SK-N-SH treated with all-trans-retinoic acid at 6 μM for 48 hours (cell line): ENCODE data around the gene EVX1.

Experiments used
- ATAC-seq: fragments of 200-7000 bp; cut with Tn5 transposase; 3 replicates; pipeline ENCODE4 v1.9.1; 2020; ENCODE audit warnings: mild to moderate bottlenecking, moderate library complexity
- ARNTL ChIP-seq: fragments of 450-650 bp; formaldehyde crosslinking; IDR thresholded peaks from 2 replicates; pipeline ENCODE4 v1.5.0; 2020; ENCODE audit warnings: low read depth, mild to moderate bottlenecking, moderate library complexity, borderline replicate concordance
- CSDC2 ChIP-seq: fragments of 250-450 bp; sonication (Bioruptor Pico); IDR thresholded peaks from 2 replicates; pipeline ENCODE4 v1.5.0; 2020; ENCODE audit warnings: mild to moderate bottlenecking, moderate library complexity
- CSRNP3 ChIP-seq: fragments of 250-450 bp; sonication (Bioruptor Pico); IDR thresholded peaks from 2 replicates; pipeline ENCODE4 v1.5.1; 2021; ENCODE audit warnings: mild to moderate bottlenecking, moderate library complexity
- ESRRG ChIP-seq: fragments of 250-450 bp; sonication (Bioruptor Pico); IDR thresholded peaks from 2 replicates; pipeline ENCODE4 v1.6.1; 2021; ENCODE audit warnings: mild to moderate bottlenecking
- GLIS3 ChIP-seq: fragments of 250-450 bp; sonication (Bioruptor Pico); IDR thresholded peaks from 2 replicates; pipeline ENCODE4 v1.5.0; 2020; ENCODE audit warnings: mild to moderate bottlenecking, moderate library complexity
- ISL1 ChIP-seq: fragments of 250-450 bp; sonication (Bioruptor Pico); IDR thresholded peaks from 2 replicates; pipeline ENCODE4 v2.1.2; 2022; ENCODE audit warnings: mild to moderate bottlenecking, moderate library complexity
- OSR1 ChIP-seq: fragments of 250-450 bp; sonication (Bioruptor Pico); IDR thresholded peaks from 2 replicates; pipeline ENCODE4 v1.8.0; 2022; ENCODE audit warnings: moderate library complexity, mild to moderate bottlenecking, inconsistent platforms
- PATZ1 ChIP-seq: fragments of 250-450 bp; sonication (Bioruptor Pico); IDR thresholded peaks from 2 replicates; pipeline ENCODE4 v1.8.0; 2020; ENCODE audit warnings: mild to moderate bottlenecking, moderate library complexity, borderline replicate concordance
- PPARA ChIP-seq: fragments of 250-450 bp; sonication (Bioruptor Pico); IDR thresholded peaks from 2 replicates; pipeline ENCODE4 v1.5.0; 2020; ENCODE audit warnings: mild to moderate bottlenecking, borderline replicate concordance
- RARB ChIP-seq: fragments of 250-450 bp; sonication (Bioruptor Pico); IDR thresholded peaks from 2 replicates; pipeline ENCODE4 v1.8.0; 2021; ENCODE audit warnings: mild to moderate bottlenecking, moderate library complexity
- SNAI2 ChIP-seq: fragments of 250-450 bp; sonication (Bioruptor Pico); IDR thresholded peaks from 2 replicates; pipeline ENCODE4 v1.5.0; 2020; ENCODE audit warnings: mild to moderate bottlenecking, moderate library complexity
- TCF4 ChIP-seq: fragments of 250-450 bp; sonication (Bioruptor Pico); IDR thresholded peaks from 2 replicates; pipeline ENCODE4 v1.8.0; 2021; ENCODE audit warnings: mild to moderate bottlenecking, moderate library complexity, borderline replicate concordance
- TOX ChIP-seq: fragments of 250-450 bp; sonication (Bioruptor Pico); IDR thresholded peaks from 2 replicates; pipeline ENCODE4 v1.8.0; 2021; ENCODE audit warnings: mild to moderate bottlenecking, moderate library complexity, borderline replicate concordance
- ZC3H10 ChIP-seq: fragments of 250-450 bp; sonication (Bioruptor Pico); IDR thresholded peaks from 2 replicates; pipeline ENCODE4 v1.5.1; 2021; ENCODE audit warnings: mild to moderate bottlenecking, moderate library complexity
- ZFP3 ChIP-seq: fragments of 250-450 bp; sonication (Bioruptor Pico); IDR thresholded peaks from 2 replicates; pipeline ENCODE4 v1.5.0; 2020; ENCODE audit warnings: mild to moderate bottlenecking, moderate library complexity
- ZFP30 ChIP-seq: fragments of 450-650 bp; formaldehyde crosslinking; IDR thresholded peaks from 2 replicates; pipeline ENCODE4 v1.5.0; 2022; ENCODE audit warnings: mild to moderate bottlenecking, moderate library complexity
- ZNF565 ChIP-seq: fragments of 450-650 bp; formaldehyde crosslinking; conservative IDR thresholded peaks from 2 replicates; pipeline ENCODE4 v1.5.0; 2020; ENCODE audit warnings: low read depth, mild to moderate bottlenecking, moderate library complexity
- ZNF8 ChIP-seq: fragments of 450-650 bp; formaldehyde crosslinking; IDR thresholded peaks from 2 replicates; pipeline ENCODE4 v1.5.0; 2020; ENCODE audit warnings: mild to moderate bottlenecking, moderate library complexity
- TF ChIP-seq, protein P1 (sequence below): fragments of 250-450 bp; sonication (Bioruptor Pico); IDR thresholded peaks from 2 replicates; pipeline ENCODE4 v1.5.1; 2020; ENCODE audit warnings: low read depth, mild to moderate bottlenecking, moderate library complexity

EVX1 gene

GRCh38 chr7:27213433-27214238 lies 29.0 kb upstream of the EVX1 start (continued):
- TF ChIP-seq, protein P1, sequence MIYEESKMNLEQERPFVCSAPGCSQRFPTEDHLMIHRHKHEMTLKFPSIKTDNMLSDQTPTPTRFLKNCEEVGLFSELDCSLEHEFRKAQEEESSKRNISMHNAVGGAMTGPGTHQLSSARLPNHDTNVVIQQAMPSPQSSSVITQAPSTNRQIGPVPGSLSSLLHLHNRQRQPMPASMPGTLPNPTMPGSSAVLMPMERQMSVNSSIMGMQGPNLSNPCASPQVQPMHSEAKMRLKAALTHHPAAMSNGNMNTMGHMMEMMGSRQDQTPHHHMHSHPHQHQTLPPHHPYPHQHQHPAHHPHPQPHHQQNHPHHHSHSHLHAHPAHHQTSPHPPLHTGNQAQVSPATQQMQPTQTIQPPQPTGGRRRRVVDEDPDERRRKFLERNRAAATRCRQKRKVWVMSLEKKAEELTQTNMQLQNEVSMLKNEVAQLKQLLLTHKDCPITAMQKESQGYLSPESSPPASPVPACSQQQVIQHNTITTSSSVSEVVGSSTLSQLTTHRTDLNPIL: no peak

DNA sequence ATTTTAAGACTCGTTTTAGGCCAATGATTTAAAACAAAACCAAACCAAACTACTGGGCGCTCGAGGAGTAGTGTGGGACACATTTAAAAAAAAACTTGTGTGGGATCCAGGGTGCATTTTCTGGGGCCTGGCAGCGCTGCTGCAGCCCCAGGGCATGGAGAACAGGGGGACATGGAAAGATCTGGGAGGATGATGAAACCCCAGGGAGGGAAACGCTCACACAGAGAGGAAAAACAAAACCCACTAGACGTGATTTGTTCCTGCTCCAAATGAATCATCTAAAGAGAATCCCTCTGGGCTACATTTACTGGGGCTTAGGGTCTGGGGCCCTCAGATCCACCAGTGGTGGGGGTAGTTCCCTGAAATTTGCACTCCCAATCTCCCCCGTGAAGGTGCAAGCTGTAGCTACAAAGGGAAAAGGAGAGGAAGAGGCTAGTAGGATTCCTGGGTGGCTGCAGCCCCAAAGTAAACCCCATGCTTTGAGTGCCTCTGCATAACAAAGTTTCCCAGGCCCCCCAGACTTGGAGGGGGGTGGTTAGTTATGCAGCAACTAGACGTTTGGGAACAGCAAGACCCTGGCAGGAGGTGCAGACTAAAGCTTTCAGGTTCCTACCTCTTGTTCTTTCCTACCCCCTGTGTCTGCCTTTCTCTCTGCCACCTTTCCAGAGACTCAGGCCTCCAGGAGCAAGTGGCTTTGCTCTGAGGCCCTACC lies 28.2 kb upstream of the EVX1 start:
- TF ChIP-seq, protein P1: no peak
- TF ChIP-seq ESRRG (CRISPR knock-in tag) (no peak), OSR1 (no peak), ZFP3 (no peak), ZC3H10 (no peak), RARB (CRISPR knock-in tag) (no peak), CSRNP3 (CRISPR knock-in tag) (no peak), ISL1 (no peak), ZNF565 (CRISPR knock-in tag) (no peak), PPARA (no peak), GLIS3 (CRISPR knock-in tag) (no peak)
- no peak for ATAC-seq

GRCh38 chr7:27215356-27215755 lies 27.2 kb upstream of the EVX1 start:
- no peak for ATAC-seq
- TF ChIP-seq ARNTL (CRISPR knock-in tag): no peak
- TF ChIP-seq ZNF565 (CRISPR knock-in tag): no peak
- TF ChIP-seq ZFP30: no peak
- no peak for TF ChIP-seq TCF4
- TF ChIP-seq ESRRG (CRISPR knock-in tag): no peak
- TF ChIP-seq ZFP3: no peak
- no peak for TF ChIP-seq GLIS3 (CRISPR knock-in tag)
- no peak for TF ChIP-seq ZNF8 (CRISPR knock-in tag)
- no peak for TF ChIP-seq SNAI2 (CRISPR knock-in tag)
- no peak for TF ChIP-seq PATZ1 (CRISPR knock-in tag)
- TF ChIP-seq OSR1: no peak
- no peak for TF ChIP-seq CSDC2 (CRISPR knock-in tag)
- no peak for TF ChIP-seq RARB (CRISPR knock-in tag)
- TF ChIP-seq, protein P1: no peak
- TF ChIP-seq ZC3H10: no peak

DNA sequence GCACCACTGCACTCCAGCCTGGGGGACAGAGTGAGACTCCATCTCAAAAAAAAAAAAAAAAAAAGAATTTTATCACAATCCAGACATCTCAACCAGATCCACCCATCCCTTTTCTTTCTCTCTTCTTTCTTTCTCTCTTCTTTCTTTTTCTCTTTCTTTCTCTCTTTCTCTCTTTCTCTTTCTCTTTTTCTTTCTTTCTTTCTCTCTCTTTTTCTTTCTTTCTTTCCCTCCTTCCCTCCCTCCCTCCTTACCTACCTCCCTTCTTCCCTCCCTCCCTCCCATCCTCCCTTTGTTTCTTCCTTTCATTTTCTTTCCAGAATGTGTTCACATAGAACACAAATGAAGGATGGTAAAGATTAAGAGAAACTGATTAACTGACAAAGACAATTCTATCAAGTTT lies 24.7 kb upstream of the EVX1 start:
- ATAC-seq: no peak
- TF ChIP-seq ZNF565 (CRISPR knock-in tag) (no peak), ZC3H10 (no peak), CSDC2 (CRISPR knock-in tag) (no peak)

GRCh38 chr7:27219821-27220220 lies 22.8 kb upstream of the EVX1 start:
- ATAC-seq: no peak; the same call in 2 of the 3 replicates
- no peak for TF ChIP-seq PPARA
- no peak for TF ChIP-seq ZNF565 (CRISPR knock-in tag)
- no peak for TF ChIP-seq ARNTL (CRISPR knock-in tag)
- TF ChIP-seq ESRRG (CRISPR knock-in tag): no peak
- TF ChIP-seq PATZ1 (CRISPR knock-in tag): no peak
- TF ChIP-seq TOX (CRISPR knock-in tag): no peak
- no peak for TF ChIP-seq CSRNP3 (CRISPR knock-in tag)
- TF ChIP-seq ZC3H10: no peak
- TF ChIP-seq ZFP30: no peak
- no peak for TF ChIP-seq CSDC2 (CRISPR knock-in tag)
